OCI-LY1 (cell line): Measurements from ENCODE around the gene ANKRD52.

Experiments
- EZH2 ChIP-seq: fragments of 200-600 bp; sonication (generic), shearing (Covaris generic); IDR thresholded peaks from 2 replicates; pipeline ENCODE4 v1.8.0; 2017; ENCODE audit warnings: borderline replicate concordance, mixed run types, mild to moderate bottlenecking, antibody characterized with exemption, low read length, moderate library complexity, mixed read lengths
- TF ChIP-seq, protein P1 (sequence below): fragments of 200-600 bp; sonication (generic), shearing (Covaris generic); IDR thresholded peaks from 2 replicates; pipeline ENCODE4 v1.5.1; 2017; ENCODE audit warnings: mild to moderate bottlenecking, antibody characterized with exemption, low read length, moderate library complexity, mixed read lengths

GRCh38 chr12:56206452-56207166, 51.6 kb downstream of the ANKRD52 start:
- no peak for TF ChIP-seq EZH2
- TF ChIP-seq, protein P1, sequence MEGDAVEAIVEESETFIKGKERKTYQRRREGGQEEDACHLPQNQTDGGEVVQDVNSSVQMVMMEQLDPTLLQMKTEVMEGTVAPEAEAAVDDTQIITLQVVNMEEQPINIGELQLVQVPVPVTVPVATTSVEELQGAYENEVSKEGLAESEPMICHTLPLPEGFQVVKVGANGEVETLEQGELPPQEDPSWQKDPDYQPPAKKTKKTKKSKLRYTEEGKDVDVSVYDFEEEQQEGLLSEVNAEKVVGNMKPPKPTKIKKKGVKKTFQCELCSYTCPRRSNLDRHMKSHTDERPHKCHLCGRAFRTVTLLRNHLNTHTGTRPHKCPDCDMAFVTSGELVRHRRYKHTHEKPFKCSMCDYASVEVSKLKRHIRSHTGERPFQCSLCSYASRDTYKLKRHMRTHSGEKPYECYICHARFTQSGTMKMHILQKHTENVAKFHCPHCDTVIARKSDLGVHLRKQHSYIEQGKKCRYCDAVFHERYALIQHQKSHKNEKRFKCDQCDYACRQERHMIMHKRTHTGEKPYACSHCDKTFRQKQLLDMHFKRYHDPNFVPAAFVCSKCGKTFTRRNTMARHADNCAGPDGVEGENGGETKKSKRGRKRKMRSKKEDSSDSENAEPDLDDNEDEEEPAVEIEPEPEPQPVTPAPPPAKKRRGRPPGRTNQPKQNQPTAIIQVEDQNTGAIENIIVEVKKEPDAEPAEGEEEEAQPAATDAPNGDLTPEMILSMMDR, result peak; percentile 86
